Sigmoid colon (tissue), 4 donors: ENCODE results near the gene GNG11.

Experiments used
- POLR2A ChIP-seq, 2 donors: fragments of 450-650 bp; IDR thresholded peaks; one replicate each; pipeline ENCODE4 v1.6.1; 2016; ENCODE audit warnings: antibody characterized with exemption in 2 of 2, mild to moderate bottlenecking in 2 of 2, moderate library complexity in 2 of 2
- POLR2AphosphoS5 ChIP-seq, 4 donors: sonication (generic); formaldehyde crosslinking; IDR thresholded peaks; one replicate each; pipeline ENCODE4 v1.6.1; 2017; ENCODE audit warnings: antibody characterized with exemption in 4 of 4
- TF ChIP-seq, protein P1 (sequence below), 4 experiments: fragments of 450-650 bp in 3 of 4; fragments of 200-600 bp in 1 of 4; IDR thresholded peaks; one replicate each; pipeline ENCODE4 v1.5.1; 2016 to 2019; ENCODE audit warnings: antibody characterized with exemption in 4 of 4, mild to moderate bottlenecking in 3 of 4, moderate library complexity in 2 of 4

DNA sequence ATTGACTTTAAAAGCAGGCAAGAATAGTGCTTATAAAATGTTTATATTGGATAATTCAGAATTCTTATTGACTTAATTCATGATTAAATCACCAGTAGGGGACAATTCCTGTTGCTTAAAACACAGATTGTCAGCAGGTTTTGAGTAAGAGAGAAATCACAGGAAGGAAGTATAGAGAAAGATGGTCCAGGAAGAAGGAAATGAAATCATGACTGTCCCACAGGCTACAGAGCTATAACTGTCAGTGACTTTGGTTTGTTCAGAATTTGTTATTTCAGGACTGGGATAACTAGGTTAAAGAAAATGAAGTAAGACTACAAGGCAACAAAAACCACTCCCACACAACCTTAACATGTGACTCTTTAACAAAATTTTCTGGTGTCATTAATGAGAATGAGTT lies 8.3 kb upstream of the GNG11 start:
- TF ChIP-seq POLR2AphosphoS5 (IDR thresholded peaks at IDR 0.05) (no peak), POLR2A (IDR thresholded peaks at IDR 0.05) (no peak)
- TF ChIP-seq, protein P1, sequence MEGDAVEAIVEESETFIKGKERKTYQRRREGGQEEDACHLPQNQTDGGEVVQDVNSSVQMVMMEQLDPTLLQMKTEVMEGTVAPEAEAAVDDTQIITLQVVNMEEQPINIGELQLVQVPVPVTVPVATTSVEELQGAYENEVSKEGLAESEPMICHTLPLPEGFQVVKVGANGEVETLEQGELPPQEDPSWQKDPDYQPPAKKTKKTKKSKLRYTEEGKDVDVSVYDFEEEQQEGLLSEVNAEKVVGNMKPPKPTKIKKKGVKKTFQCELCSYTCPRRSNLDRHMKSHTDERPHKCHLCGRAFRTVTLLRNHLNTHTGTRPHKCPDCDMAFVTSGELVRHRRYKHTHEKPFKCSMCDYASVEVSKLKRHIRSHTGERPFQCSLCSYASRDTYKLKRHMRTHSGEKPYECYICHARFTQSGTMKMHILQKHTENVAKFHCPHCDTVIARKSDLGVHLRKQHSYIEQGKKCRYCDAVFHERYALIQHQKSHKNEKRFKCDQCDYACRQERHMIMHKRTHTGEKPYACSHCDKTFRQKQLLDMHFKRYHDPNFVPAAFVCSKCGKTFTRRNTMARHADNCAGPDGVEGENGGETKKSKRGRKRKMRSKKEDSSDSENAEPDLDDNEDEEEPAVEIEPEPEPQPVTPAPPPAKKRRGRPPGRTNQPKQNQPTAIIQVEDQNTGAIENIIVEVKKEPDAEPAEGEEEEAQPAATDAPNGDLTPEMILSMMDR (IDR thresholded peaks at IDR 0.05), result no peak
